Activated gamma-delta T cell treated with Interleukin-2 at 50 U/mL for 16 hours (primary cell): ENCODE results near the gene CD99.
A peak's percentile ranks its signal among the peaks of the same experiment; 100 is the strongest.

Experiments
- DNase-seq: peaks from one replicate; pipeline ENCODE4 v3.0.0-alpha.2; 2020

CD99 gene

GRCh38 chrX:2676794-2677675 is 14.1 kb upstream of the CD99 start:
- DNase-seq, result no peak

- DNase-seq, result no peak
These were observed 13.3 kb upstream of the CD99 start for GRCh38 chrX:2677764-2678163.

GRCh38 chrX:2678583-2678982 is 12.5 kb upstream of the CD99 start:
- DNase-seq, result no peak

GRCh38 chrX:2679534-2680485 is 11.3 kb upstream of the CD99 start:
- no peak for DNase-seq

GRCh38 chrX:2680486-2681348 is 10.4 kb upstream of the CD99 start:
- DNase-seq, result no peak

GRCh38 chrX:2682565-2683177 is 8.4 kb upstream of the CD99 start:
- DNase-seq, result no peak

- no peak for DNase-seq
These were observed 6.8 kb upstream of the CD99 start for GRCh38 chrX:2684256-2684655.

GRCh38 chrX:2685886-2686285 is 5.2 kb upstream of the CD99 start:
- DNase-seq, result no peak

GRCh38 chrX:2689773-2690666 is 1.1 kb upstream of the CD99 start:
- DNase-seq, result no peak

- no peak for DNase-seq
These were observed 587 bp downstream of the CD99 start for GRCh38 chrX:2691543-2692220.

GRCh38 chrX:2692221-2693112 is 1.4 kb downstream of the CD99 start:
- DNase-seq, result no peak

- DNase-seq, result no peak
These were observed 2.3 kb downstream of the CD99 start for GRCh38 chrX:2693113-2694002.

- no peak for DNase-seq
These were observed 3.8 kb downstream of the CD99 start for GRCh38 chrX:2694914-2695267.

GRCh38 chrX:2696698-2697215 is 5.7 kb downstream of the CD99 start:
- DNase-seq, result peak; percentile 48

- no peak for DNase-seq
These were observed 6.2 kb downstream of the CD99 start for GRCh38 chrX:2697306-2697705.

- DNase-seq, result no peak
These were observed 6.7 kb downstream of the CD99 start for GRCh38 chrX:2697741-2698299.

GRCh38 chrX:2698604-2699003 is 7.5 kb downstream of the CD99 start:
- DNase-seq, result no peak

- no peak for DNase-seq
These were observed 8.9 kb downstream of the CD99 start for GRCh38 chrX:2699959-2700358.
